SJSA1 (cell line): ENCODE results near the gene MAML2. TPM values are rescaled to one million over a fixed set of nuclear protein-coding genes. Genes with fewer than 3 reads are reported as not detected.

ENCODE experiments used
- DNase-seq, 2 experiments: peaks; one replicate each; pipeline ENCODE4 v3.0.0-alpha.2; 2015 to 2020; ENCODE audit warnings: low spot score in 2 of 2, low read depth in 1 of 2
- H3K27ac ChIP-seq: fragments of 250-450 bp; sonication (Bioruptor Pico); 2 replicates; pipeline ENCODE4 v1.5.1; 2020; ENCODE audit warnings: mild to moderate bottlenecking, moderate library complexity
- H3K27me3 ChIP-seq: fragments of 250-450 bp; sonication (Bioruptor Pico); replicated peaks from 2 replicates; pipeline ENCODE4 v1.5.1; 2020; ENCODE audit warnings: mild to moderate bottlenecking, moderate library complexity
- H3K36me3 ChIP-seq: fragments of 250-450 bp; sonication (Bioruptor Pico); 2 replicates; pipeline ENCODE4 v1.5.1; 2020; ENCODE audit warnings: mild to moderate bottlenecking
- H3K4me1 ChIP-seq: fragments of 250-450 bp; sonication (Bioruptor Pico); replicated peaks from 2 replicates; pipeline ENCODE4 v1.6.1; 2021; ENCODE audit warnings: mild to moderate bottlenecking
- H3K4me3 ChIP-seq: fragments of 250-450 bp; sonication (Bioruptor Pico); 2 replicates; pipeline ENCODE4 v1.5.1; 2020; ENCODE audit warnings: mild to moderate bottlenecking
- H3K9me3 ChIP-seq: fragments of 250-450 bp; sonication (Bioruptor Pico); replicated peaks from 2 replicates; pipeline ENCODE4 v1.5.1; 2020; ENCODE audit warnings: mild to moderate bottlenecking
- total RNA-seq: library from RNA; depleted of rRNA; stranded (reverse); fragments of >200 nt; shearing (Covaris generic); gene quantifications from 2 replicates; pipeline ENCODE4 v1.2.3, GENCODE V29; 2014

MAML2 gene
- total RNA-seq, 1 experiment from 2014 or later = 8.7 TPM

DNA sequence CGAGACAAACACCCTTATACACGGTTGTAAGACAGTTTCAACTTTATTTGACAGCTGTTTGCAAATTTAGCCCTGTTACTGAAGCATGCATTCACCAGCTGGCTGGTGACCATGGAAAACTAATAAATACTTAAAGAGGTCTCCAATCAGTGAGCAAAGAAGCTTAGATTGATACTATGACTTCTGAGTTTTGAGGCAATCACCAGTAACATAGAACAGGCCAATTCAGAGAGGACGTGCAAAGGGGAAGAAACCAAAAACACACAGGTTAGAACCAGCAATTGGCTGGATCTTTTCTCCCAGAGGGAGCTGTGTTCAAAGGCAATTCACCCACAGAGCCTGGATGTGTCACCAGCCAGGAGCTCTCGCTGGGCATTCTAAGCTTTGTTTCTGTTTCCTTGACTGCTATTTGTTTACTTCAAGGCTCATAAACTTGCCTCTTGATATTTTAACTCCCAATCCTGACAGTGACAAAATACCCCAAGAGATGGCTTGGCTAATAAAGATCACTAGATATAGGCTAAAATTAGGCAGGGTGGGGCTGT is 305.5 kb downstream of the MAML2 start:
- peak; percentile 38 to 47 for DNase-seq
- Histone ChIP-seq H3K27ac (peak overlapping the region; percentile 59), H3K4me1 (peaks cover 7% of the 10 kb centered on the region), H3K4me3 (no peak overlapping the region), H3K36me3 (no peaks in the 10 kb centered on the region), H3K27me3 (no peaks in the 10 kb centered on the region), H3K9me3 (no peaks in the 10 kb centered on the region)

DNA sequence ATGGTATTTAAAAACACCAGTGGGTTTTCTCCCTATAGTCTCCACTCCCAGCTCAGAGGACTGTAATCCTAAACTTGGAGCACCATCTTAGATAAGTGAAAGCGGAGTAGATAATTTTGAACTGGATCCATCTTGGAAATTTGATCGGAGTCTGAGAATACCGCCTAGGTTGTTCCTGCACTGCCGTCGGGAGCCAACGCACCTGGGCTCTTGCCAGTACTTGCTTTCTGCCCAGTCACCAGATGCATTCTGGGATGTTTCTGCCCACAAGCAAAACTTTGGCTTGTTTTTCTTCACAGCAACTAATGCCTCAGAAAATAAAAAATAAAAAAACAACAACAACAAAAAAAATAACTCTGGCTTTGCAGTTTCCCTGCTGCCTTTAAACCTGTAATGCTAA is 306.1 kb downstream of the MAML2 start:
- Histone ChIP-seq H3K4me1 (peaks cover 7% of the 10 kb centered on the region), H3K9me3 (no peaks in the 10 kb centered on the region), H3K27ac (no peak overlapping the region), H3K36me3 (no peaks in the 10 kb centered on the region), H3K27me3 (no peaks in the 10 kb centered on the region), H3K4me3 (no peak overlapping the region)
- DNase-seq = no peak

DNA sequence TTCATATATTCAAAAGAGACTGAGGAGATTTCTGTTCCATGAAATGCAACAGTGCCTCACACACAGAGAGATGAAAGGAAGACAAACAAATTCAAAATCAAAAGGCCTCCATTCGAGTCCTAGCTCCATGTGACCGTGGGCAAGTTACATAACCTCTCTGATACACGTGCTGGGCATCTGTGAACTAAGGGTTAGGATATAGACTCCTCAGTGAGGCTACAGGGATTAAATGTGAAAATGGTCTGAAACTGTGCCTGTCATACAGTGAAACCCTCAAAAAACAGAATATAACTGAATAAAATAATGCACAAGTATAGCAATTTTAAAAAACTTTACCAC is 307.3 kb downstream of the MAML2 start:
- Histone ChIP-seq H3K9me3 (no peaks in the 10 kb centered on the region), H3K36me3 (no peaks in the 10 kb centered on the region), H3K27me3 (no peaks in the 10 kb centered on the region), H3K4me1 (peaks cover 7% of the 10 kb centered on the region), H3K27ac (no peak overlapping the region), H3K4me3 (no peak overlapping the region)
- no peak for DNase-seq

DNA sequence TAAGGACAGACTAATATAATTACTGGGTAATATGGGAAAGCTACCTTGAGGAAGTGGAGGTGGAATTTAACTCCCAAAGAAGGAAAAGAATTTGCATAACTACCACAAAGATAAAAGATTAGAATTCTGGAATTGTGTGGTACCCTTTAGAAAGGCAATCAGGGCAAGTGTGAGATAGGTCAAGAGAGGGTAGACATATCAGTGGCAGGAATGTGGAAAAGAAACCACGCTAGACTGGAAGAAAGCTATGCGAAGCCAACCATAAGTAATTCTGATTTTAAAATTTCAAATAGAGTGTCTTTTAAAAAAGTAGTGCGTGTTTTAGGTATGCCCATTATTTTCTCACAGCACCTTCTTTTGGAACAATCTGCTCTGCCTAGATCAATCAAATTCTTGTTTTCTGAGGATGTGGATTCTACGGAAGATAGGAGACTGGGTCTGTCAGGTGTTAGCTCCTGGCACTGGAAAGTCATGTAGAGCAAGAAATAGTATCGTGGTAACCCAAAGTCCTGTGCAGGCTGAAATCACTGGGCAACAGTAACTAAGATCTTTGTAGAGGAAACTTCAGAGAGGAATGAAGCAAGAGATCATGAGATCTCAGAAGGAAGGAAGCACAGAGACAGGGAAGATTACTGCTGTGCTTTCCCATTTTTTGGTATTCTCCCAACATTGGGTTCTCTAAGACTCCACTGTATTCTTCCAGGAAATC is 307.8 kb downstream of the MAML2 start:
- DNase-seq = no peak
- Histone ChIP-seq H3K4me1 (peaks cover 7% of the 10 kb centered on the region), H3K36me3 (no peaks in the 10 kb centered on the region), H3K9me3 (no peaks in the 10 kb centered on the region), H3K4me3 (no peak overlapping the region), H3K27ac (no peak overlapping the region), H3K27me3 (no peaks in the 10 kb centered on the region)

DNA sequence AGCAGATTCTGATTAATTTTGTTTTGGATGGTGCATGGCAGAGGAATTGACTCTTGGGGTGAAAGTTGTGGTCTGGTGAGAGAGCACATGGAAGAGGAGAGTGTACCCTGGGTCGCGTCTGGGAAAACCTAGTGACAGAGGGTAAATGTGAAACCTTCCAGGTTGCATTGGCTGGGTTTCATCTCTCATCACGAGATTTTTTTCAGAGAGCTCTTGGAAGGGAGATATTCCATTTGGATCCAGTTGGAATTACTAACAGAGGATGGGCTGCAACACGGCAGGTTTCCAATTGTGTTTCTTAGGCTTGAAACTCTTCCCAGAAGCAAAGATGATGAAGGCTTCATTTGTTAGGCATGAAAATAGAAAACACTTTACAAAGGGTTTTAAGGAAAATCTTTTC is 309.4 kb downstream of the MAML2 start:
- no peaks in the 10 kb centered on the region for H3K36me3 ChIP-seq
- no peak for DNase-seq
- H3K27me3 ChIP-seq = no peaks in the 10 kb centered on the region
- H3K9me3 ChIP-seq = no peaks in the 10 kb centered on the region
- H3K4me1 ChIP-seq = peaks cover 7% of the 10 kb centered on the region
- H3K27ac ChIP-seq = no peak overlapping the region
- H3K4me3 ChIP-seq = no peak overlapping the region

DNA sequence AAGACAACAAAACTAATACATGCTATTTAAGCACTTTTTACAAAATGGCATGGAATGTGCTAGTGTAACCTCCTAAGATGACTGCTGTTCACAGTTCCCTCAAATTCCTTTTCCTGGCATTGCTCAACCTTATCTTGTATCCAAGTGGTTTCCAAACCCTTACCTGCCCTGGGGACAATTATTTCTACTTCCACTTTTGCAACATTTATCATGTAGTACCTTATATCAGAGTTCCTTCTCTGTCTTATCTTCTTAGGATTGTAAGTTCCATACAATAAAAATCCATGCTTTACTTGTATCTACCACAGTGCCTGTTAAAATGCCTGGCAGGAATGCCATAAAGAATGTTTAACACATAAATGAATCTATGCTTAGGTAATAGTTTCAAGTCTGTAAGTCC is 309.9 kb downstream of the MAML2 start:
- Histone ChIP-seq H3K36me3 (no peaks in the 10 kb centered on the region), H3K4me1 (peaks cover 7% of the 10 kb centered on the region), H3K9me3 (no peaks in the 10 kb centered on the region), H3K4me3 (no peak overlapping the region), H3K27me3 (no peaks in the 10 kb centered on the region), H3K27ac (no peak overlapping the region)
- DNase-seq = no peak

DNA sequence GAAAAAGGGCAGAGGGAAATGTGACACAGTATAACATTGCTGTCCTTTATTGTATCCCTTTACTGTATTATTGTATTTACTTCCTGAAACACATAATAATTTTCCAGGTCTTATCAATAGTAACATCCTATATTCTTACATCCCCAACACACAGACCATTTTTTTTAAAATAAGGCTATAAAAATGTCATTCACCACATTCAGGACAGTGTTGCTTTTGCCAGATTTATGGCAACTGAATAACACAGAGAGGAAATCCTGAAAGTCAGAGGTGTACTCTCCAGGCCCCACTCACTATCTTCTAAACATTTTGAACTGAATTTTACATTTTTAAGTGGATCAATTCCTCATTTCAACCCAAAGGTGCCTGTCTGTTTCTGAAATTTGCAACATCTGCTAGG is 314.2 kb downstream of the MAML2 start:
- no peaks in the 10 kb centered on the region for H3K27me3 ChIP-seq
- peaks cover 1% of the 10 kb centered on the region for H3K4me1 ChIP-seq
- H3K36me3 ChIP-seq = no peaks in the 10 kb centered on the region
- no peak overlapping the region for H3K27ac ChIP-seq
- no peak for DNase-seq
- H3K9me3 ChIP-seq = no peaks in the 10 kb centered on the region
- H3K4me3 ChIP-seq = no peak overlapping the region

DNA sequence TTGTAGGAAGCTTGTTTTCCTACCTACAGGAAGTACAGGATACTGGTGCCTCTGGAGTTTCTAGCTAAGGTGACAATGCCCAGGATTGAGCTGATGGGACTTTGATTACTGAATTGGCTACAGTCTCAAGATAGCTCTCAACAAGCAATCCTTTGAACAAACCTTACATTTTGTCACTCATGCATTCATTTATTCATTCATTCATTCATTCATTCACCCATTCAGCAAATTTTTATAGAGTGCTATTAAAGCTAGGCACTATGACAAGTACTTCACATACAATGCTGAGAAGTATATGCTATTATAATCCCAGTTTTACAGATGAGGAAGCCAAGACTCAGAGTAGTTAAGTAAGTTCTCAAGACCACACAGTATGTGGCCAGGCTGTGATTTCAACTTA is 316.0 kb downstream of the MAML2 start:
- Histone ChIP-seq H3K9me3 (no peaks in the 10 kb centered on the region), H3K36me3 (no peaks in the 10 kb centered on the region), H3K4me1 (peaks cover 11% of the 10 kb centered on the region), H3K27ac (no peak overlapping the region), H3K4me3 (no peak overlapping the region), H3K27me3 (no peaks in the 10 kb centered on the region)
- DNase-seq = no peak

DNA sequence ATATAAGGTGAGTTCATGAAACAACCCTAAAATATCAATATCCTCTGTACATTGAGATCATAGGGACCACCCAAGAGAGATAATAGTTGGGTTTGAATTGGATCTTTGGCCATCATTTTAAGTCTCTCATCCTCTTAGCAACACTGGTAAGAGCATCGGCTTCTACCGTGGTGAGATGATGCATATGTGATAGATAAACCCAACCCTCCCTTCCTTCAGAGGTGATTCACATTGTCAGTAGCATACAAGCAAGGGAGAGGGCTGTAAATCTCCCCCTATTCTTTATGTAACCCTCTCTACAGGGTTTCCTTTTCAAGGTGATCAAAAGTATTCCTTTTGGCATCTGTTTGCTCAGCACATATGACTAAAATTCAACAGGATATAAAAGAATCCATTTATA is 316.7 kb downstream of the MAML2 start:
- Histone ChIP-seq H3K4me3 (no peak overlapping the region), H3K36me3 (no peaks in the 10 kb centered on the region), H3K27ac (no peak overlapping the region), H3K27me3 (no peaks in the 10 kb centered on the region), H3K9me3 (no peaks in the 10 kb centered on the region), H3K4me1 (peaks cover 11% of the 10 kb centered on the region)
- DNase-seq = no peak

DNA sequence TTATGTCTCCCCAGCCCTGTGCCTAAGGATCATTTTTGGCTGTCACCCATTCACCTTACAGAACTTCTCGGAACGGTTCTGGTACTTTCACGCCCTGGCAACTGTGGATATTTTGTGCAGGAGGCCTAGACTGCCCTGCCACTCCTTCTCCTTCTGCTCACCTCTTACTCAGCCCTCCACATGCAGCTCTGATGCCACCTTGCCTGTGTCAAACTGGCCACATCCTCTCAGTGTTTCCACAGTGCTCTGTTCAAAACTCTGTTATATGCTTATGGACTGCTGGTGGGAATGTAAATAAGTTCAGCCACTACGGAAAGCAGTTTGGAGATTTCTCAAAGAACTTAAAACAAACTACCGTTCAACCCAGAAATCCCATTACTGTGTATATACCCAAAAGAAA is 318.3 kb downstream of the MAML2 start:
- Histone ChIP-seq H3K36me3 (no peaks in the 10 kb centered on the region), H3K27me3 (no peaks in the 10 kb centered on the region), H3K27ac (no peak overlapping the region), H3K4me1 (peaks cover 11% of the 10 kb centered on the region), H3K9me3 (no peaks in the 10 kb centered on the region), H3K4me3 (no peak overlapping the region)
- DNase-seq = no peak

DNA sequence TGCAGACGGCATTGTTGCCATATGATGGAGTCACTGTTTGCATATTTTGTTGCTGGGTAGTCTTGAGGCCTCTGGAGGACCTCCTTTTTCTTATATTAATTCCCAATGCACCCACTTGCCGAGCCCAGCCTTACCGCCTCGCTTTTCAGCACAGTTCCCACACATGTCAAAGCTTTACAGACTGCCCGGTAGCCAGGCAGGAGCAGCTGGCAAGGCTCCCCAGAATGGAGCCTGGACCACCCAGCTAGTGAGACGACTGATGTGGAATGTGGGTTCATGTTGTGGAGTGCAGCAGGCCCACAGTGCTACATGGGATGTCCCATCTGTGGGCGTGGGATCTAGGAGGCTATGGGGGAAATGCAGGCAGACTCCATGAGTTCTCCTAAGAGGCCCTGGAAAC is 319.7 kb downstream of the MAML2 start:
- Histone ChIP-seq H3K9me3 (no peaks in the 10 kb centered on the region), H3K4me3 (no peak overlapping the region)
- peak; percentile 41 to 55 for DNase-seq

DNA sequence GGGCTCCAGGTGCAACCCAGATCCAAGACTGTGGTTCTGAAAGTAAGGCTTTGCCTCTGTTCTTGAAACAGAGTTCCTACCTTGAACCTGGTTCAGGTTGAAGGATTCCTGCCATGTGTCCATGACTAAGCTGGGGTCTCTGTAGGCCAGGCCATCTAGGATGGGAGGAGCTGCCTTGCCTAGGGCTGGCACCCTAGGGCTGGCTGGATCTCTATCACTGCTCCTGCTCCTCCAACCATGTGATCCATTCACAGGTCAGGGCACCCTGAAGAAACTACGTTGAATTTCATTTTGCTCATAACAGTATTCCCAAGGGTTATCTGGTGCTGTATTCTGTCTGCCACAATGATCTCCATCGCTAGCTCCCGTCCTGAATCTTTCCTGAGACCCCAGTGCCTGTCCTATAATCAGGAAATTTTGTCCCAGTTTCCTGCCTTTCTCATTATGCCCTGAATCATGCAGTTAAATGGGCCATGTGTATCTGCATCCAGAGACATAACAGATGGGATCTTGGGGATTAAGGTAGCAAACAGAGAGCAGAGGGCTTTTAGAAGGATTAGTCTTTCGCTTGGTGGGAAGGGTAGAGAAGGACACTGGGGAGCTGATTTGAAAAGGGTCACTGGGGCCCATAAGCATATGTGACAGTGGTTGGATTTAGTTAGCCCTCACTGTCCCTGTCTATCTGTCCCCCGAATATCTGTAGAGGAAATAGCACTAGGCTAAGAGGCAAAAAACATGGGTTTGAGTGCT is 320.9 kb downstream of the MAML2 start:
- H3K36me3 ChIP-seq = no peaks in the 10 kb centered on the region
- H3K9me3 ChIP-seq = no peaks in the 10 kb centered on the region
- no peak for DNase-seq
- H3K27me3 ChIP-seq = no peaks in the 10 kb centered on the region
- no peak overlapping the region for H3K4me3 ChIP-seq
- no peak overlapping the region for H3K27ac ChIP-seq
- peaks cover 11% of the 10 kb centered on the region for H3K4me1 ChIP-seq

More for the DNA sequence above, 319.7 kb downstream of the MAML2 start:
- H3K36me3 ChIP-seq = no peaks in the 10 kb centered on the region
- no peak overlapping the region; the same call in 1 of the 2 replicates for H3K27ac ChIP-seq
- H3K4me1 ChIP-seq = peaks cover 11% of the 10 kb centered on the region
- H3K27me3 ChIP-seq = no peaks in the 10 kb centered on the region

DNA sequence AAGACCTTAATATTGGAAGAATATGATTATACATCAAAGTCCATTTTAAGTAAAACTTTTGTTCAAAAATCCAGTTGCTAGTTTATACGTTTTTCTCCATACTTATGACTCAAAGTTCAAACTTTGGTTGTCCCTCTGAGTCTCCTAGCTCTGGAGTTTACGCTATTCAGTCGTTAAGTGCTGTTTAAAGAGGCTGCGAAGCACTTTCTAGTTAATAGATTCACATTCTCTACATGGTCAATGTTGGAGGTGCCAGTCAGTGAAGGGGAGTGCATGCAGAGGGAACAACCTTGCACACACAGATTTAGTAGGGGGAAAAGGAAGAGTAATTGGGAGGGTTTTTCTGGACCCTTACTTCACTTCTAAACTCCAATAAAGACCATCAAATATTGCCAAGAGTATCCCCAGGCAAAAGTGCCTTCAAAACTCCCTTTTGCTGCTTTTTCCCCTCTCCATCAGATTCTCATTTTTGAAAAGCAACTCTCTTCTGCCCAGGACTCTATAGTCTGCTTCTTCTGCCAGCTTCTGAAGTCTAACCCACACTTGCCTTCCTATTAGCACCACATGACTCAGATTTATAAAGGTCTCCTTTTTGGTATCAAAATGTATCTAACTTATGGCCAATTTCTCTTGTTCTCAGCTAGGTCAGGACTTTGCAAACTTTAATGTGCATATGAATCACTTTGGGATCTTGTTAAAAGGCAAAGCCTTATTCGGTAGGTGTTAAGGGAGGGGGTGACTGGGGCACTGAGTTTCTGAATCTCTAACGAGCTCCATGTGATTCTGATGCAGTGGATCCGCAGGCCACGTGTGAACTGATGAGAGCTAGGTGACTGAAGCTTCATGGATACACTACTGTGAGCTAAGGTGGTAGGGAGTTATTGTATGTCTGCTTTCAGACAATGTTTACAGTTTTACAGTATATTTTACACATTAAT is 322.9 kb downstream of the MAML2 start:
- Histone ChIP-seq H3K36me3 (no peaks in the 10 kb centered on the region), H3K9me3 (no peaks in the 10 kb centered on the region), H3K27me3 (no peaks in the 10 kb centered on the region), H3K4me3 (no peak overlapping the region), H3K27ac (no peak overlapping the region), H3K4me1 (peaks cover 11% of the 10 kb centered on the region)
- DNase-seq = no peak
